ENCODE measurements around the gene INF2.
"Not testable (repeated sequence)": the region's sequence is repeated elsewhere in the genome, so short reads cannot be mapped to it uniquely, and the experiment has no call there.

INF2 gene

GRCh38 chr14:104749111-104749649 is 59.8 kb downstream of the INF2 start:
- in situ Hi-C loops (cut with MboI; ENCODE audit: low sequenced_read_pairs) = no loop called here

DNA sequence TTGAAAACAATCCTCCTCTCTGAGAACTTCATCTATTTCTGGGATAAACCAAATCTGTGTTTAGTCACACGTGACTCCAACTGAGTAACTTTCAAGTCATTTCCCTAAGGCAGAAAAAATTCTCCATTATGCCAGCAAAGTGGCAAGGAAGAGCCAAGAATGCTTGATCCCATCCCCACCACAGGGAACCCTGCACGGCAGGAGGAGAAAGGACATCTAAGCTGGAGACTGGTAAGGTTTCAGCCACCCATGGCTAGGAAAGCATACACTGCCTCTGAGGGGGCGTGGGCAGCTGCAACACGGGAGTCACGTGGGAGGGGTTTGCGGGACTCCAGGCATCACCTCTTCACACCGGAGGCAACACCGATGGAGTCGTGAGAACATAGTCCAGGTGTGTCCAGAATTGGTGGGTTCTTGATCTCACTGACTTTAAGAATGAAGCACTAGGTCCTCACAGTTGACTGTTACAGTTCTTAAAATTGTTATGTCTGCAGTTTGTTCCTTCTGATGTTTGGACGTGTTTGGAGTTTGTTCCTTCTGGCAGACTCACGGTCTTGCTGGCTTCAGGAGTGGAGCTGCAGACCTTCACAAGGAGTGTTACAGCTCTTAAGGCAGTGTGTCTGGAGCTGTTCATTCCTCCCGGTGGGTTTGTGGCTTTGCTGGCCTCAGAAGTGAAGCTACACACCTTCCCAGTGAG is 60.8 kb downstream of the INF2 start:
- in situ Hi-C loops (cut with MboI; ENCODE audit: low sequenced_read_pairs) = no loop called here

- in situ Hi-C loops (cut with MboI; ENCODE audit: low sequenced_read_pairs) = not testable (repeated sequence)
Measured at GRCh38 chr14:104750753-104751057, 61.3 kb downstream of the INF2 start.

GRCh38 chr14:104751539-104752422 is 62.4 kb downstream of the INF2 start:
- in situ Hi-C loops (cut with MboI; ENCODE audit: low sequenced_read_pairs) = no loop called here

- in situ Hi-C loops (cut with MboI; ENCODE audit: low sequenced_read_pairs) = no loop called here
Measured at GRCh38 chr14:104752423-104752734, 63.0 kb downstream of the INF2 start.

DNA sequence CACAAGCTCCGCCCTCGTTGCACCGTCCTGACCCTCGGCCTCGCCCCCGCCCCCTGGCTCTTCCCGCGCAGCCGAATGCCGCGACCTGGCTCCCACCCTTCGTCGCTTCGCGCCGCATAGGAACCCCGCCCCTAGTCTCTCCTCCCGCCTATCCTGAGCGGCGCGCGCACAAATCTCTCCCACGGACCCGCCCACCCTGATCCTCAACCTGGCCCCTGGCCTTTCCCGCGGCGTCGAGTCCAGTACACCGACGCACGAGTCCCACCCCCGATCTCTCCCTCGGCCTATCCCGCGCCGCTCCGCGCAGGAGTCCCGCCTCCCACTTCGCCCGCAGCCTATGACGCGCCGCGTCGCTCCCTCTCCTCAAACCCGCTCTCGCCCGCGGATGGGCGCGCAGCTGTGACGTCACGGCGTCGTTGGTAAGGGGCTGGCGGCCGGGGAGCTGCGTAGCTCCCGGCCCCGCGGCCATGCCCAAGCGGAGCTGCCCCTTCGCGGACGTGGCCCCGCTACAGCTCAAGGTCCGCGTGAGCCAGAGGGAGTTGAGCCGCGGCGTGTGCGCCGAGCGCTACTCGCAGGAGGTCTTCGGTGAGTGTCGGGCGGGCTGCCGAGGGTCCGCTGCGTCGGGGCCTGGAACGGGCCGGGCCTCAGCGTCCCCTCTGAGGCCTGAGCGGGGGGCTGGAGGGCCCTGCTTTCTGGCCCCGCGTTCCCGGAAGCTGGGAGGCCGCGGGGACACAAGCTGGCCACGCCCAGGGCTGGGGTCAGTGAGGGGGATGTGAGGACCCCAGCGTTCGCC is 63.5 kb downstream of the INF2 start, which contains the start of gene SIVA1:
Gene SIVA1, plus strand, starts transcription at position 413 of the 793 bp plus-strand sequence. Its CDS starts 55 bp downstream, at position 468.
- in situ Hi-C loops (cut with MboI; ENCODE audit: low sequenced_read_pairs) = no loop called here

DNA sequence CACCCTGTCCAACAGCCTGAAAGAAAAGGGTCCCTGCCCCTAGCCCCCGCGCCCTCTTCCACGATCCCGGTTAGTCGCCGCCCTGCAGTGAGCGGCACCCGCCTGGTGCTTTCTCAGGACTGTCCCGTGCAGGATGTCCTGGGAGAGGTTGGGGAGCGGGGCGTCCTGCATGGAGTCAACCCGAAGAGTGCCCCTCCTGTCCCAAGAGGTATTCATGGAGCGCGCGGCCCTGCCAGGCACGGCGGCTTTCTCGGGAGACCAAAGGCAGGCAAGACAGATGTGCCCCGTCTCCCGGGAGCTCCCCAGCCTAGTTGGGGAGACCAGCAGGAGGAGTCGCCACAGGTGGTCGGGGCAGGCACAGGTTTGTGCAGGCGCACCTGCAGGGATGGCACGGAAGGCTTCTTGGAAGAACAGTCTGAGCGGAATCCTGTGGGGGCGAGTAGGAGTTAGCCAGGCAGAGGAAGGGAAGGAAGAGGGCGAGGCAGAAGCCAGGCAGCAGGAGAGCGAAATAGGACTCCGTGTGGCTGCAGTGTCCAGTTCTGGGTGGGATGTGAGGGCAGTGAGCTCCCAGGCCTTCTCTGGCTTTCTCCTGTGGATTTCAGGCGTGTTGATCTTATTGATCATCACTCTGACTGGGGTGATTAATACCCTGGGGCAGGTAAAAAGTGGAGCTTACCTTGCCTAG is 64.3 kb downstream of the INF2 start:
- in situ Hi-C loops (cut with MboI; ENCODE audit: low sequenced_read_pairs) = no loop called here

GRCh38 chr14:104754213-104754851 is 64.9 kb downstream of the INF2 start:
- in situ Hi-C loops (cut with MboI; ENCODE audit: low sequenced_read_pairs) = no loop called here

GRCh38 chr14:104755621-104756020 is 66.2 kb downstream of the INF2 start:
- in situ Hi-C loops (cut with MboI; ENCODE audit: low sequenced_read_pairs) = no loop called here

- in situ Hi-C loops (cut with MboI; ENCODE audit: low sequenced_read_pairs) = no loop called here
Measured at GRCh38 chr14:104756477-104757237, 67.2 kb downstream of the INF2 start.

- in situ Hi-C loops (cut with MboI; ENCODE audit: low sequenced_read_pairs) = no loop called here
Measured at GRCh38 chr14:104757238-104757585, 67.8 kb downstream of the INF2 start.

DNA sequence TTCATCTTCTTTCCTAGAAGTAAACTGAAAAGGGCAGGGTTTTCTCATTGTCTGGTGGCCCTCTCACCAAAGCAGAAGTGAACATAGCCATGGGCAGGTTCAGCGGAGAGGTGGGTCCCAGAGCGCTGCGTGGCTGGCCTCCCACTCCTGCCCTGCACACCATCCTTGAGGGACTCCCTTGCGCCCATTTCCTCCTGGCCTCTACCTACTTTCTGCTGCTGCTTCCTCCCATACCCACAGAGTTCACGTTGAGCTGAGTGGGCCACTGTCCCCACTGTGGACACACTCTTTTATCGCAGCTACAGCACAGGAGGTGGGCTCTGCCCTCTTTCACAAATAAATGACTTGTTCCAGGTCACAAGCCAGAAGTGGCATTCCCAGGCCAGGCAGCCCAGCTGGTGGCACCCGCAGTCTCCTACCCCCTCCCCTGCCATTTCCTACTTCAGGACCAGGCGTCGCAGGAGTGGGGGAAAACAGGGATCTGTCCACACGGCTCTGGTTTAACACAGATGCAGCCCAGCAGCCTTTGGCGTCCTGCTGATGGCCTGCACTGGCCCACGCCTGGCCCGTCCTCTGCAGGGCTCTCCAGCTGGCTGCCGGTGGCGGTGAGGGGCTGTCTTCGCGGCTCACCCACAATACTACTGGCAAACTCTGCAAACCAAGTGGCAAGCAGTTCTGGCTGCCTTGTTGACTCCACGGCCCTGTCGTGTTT is 68.4 kb downstream of the INF2 start:
- in situ Hi-C loops (cut with MboI; ENCODE audit: low sequenced_read_pairs) = no loop called here

DNA sequence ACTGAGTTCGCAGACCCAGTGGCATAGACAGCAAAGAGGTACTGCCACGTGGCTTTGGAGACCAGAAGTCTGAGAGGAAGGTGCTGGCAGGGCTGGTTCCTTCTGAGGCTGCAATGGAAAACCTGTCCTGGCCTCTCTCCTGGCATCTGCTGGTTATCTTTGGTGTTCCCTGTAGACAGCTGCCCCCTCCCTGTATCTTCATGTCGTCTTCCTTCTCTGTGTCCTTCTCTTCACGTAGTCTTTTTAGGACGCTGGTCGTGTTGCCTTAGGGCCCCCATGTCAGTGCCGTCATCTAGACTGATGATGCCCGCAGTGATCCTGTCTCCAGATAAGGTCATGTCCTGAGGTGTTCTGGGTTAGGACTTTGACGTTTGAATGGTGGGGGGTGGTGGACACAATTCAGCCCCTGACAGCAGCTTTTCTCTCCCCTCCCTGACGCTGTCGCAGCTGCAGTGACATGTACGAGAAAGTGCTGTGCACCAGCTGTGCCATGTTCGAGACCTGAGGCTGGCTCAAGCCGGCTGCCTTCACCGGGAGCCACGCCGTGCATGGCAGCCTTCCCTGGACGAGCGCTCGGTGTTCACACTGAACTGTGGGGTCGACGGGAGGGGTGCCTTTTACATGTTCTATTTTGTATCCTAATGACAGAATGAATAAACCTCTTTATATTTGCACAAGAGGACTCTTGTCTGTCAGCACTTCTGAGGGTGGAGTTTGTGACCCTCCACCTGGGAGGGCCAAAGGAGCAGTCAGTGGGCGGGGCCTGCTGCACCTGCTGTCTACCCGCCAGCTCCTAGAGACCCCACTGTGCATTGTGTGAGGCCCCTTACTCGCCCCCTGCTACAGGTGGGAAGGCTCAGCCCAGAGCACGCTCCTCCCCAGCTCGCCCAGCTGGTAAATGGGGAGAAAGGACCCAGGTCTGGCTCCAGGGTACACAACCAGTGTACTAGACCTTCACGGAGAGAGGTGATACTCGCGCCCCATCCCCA is 69.9 kb downstream of the INF2 start:
- in situ Hi-C loops (cut with MboI; ENCODE audit: low sequenced_read_pairs) = no loop called here

DNA sequence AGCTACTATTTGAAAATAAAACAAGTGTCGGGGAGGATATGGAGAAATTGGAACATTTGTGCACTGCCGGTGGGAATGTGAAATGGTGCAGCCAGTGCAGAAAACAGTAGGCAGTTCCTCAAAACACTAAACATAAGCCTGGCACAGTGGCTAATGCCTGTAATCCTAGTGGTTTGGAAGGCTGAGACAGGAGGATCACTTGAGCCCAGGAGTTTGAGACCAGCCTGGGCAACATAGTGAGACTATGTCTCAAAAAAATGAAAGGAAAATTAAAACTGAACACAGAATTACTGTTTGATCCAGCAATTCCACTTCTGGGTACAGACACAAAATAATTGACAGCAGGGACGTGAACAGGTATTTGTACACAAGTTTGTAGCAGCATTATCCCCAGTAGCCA is 76.1 kb downstream of the INF2 start:
- in situ Hi-C loops (cut with MboI; ENCODE audit: low sequenced_read_pairs) = no loop called here

- in situ Hi-C loops (cut with MboI; ENCODE audit: low sequenced_read_pairs) = no loop called here
Measured at GRCh38 chr14:104766256-104766862, 76.9 kb downstream of the INF2 start.

- in situ Hi-C loops (cut with MboI; ENCODE audit: low sequenced_read_pairs) = no loop called here
Measured at GRCh38 chr14:104766863-104767633, 77.6 kb downstream of the INF2 start.

DNA sequence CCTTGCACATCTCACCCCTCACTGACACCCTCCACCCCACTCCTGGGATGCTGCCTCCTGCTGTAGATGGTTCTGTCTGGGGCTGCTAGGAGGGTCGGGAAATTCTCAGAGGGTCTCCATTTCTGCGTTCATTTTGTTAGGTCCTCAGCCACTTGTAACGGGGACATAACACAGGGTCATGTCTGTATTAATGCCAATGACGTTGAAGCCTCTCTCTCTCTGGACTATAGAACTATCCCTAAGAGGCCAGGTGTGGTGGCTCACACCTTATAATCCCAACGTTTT is 78.2 kb downstream of the INF2 start:
- in situ Hi-C loops (cut with MboI; ENCODE audit: low sequenced_read_pairs) = no loop called here

Data from HL-60/S4 treated with retinoic acid at 250 ng/mL for 4 days and 3 days (cell line).